Liver (tissue), 9 donors: ENCODE results near the gene KRT37. TPM values are rescaled to one million over a fixed set of nuclear protein-coding genes. Genes with fewer than 3 reads are reported as not detected.

ENCODE experiments used
- DNase-seq: peaks from one replicate; pipeline ENCODE4 v3.0.0-alpha.2; 2017; ENCODE audit warnings: low spot score
- H3K27ac ChIP-seq, 2 donors: one replicate each; pipeline ENCODE4 v1.7.0; 2013; ENCODE audit warnings: inconsistent platforms in 2 of 2, low read length in 2 of 2, control low read depth in 1 of 2, low read depth in 1 of 2, mild to moderate bottlenecking in 1 of 2
- H3K27me3 ChIP-seq, 4 donors: one replicate each; pipeline versions ENCODE4 v1.6.1 to v1.7.0; 2013; ENCODE audit warnings: low read length in 3 of 4, inconsistent platforms in 1 of 4, mild to moderate bottlenecking in 1 of 4, moderate library complexity in 1 of 4; ENCODE audit not compliant: control insufficient read depth in 4 of 4, insufficient read depth in 4 of 4
- H3K36me3 ChIP-seq, 4 donors: one replicate each; pipeline versions ENCODE4 v1.6.1 to v1.7.0; 2013; ENCODE audit warnings: low read length in 3 of 4, mild to moderate bottlenecking in 3 of 4, low read depth in 1 of 4, moderate library complexity in 1 of 4; ENCODE audit not compliant: control insufficient read depth in 4 of 4, insufficient read depth in 3 of 4
- H3K4me1 ChIP-seq, 4 donors: one replicate each; pipeline versions ENCODE4 v1.6.1 to v1.7.0; 2013; ENCODE audit warnings: low read length in 3 of 4, mild to moderate bottlenecking in 3 of 4, moderate library complexity in 1 of 4; ENCODE audit not compliant: control insufficient read depth in 4 of 4, insufficient read depth in 4 of 4
- H3K4me3 ChIP-seq, 3 donors: one replicate each; pipeline versions ENCODE4 v1.6.1 to v1.7.0; 2013; ENCODE audit warnings: low read length in 3 of 3, control low read depth in 1 of 3, low read depth in 1 of 3, mild to moderate bottlenecking in 1 of 3
- H3K9ac ChIP-seq, 2 donors: one replicate each; pipeline ENCODE4 v1.7.0; 2013; ENCODE audit warnings: low read length in 2 of 2, mild to moderate bottlenecking in 2 of 2, moderate library complexity in 2 of 2, control low read depth in 1 of 2, low read depth in 1 of 2
- H3K9me3 ChIP-seq, 4 donors: one replicate each; pipeline versions ENCODE4 v1.6.1 to v1.7.0; 2013; ENCODE audit warnings: low read length in 3 of 4; ENCODE audit not compliant: control insufficient read depth in 4 of 4
- EGR1 ChIP-seq, 2 donors: IDR thresholded peaks; 2 replicates each; pipeline ENCODE4 v1.6.1; 2016 to 2018; ENCODE audit warnings: antibody characterized with exemption in 2 of 2, low read depth in 2 of 2
- FOXA1 ChIP-seq: IDR thresholded peaks from 2 replicates; pipeline ENCODE4 v1.6.1; 2016; ENCODE audit warnings: antibody characterized with exemption
- FOXA2 ChIP-seq: IDR thresholded peaks from 2 replicates; pipeline ENCODE4 v1.6.1; 2016; ENCODE audit warnings: antibody characterized with exemption
- GABPA ChIP-seq, 2 donors: IDR thresholded peaks in 1 of 2; conservative IDR thresholded peaks in 1 of 2; 2 replicates each; pipeline ENCODE4 v1.6.1; 2016; ENCODE audit warnings: antibody characterized with exemption in 2 of 2, mild to moderate bottlenecking in 1 of 2, moderate library complexity in 1 of 2
- HNF4G ChIP-seq: IDR thresholded peaks from 2 replicates; pipeline ENCODE4 v1.6.1; 2016; ENCODE audit warnings: antibody characterized with exemption
- JUND ChIP-seq, 2 donors: IDR thresholded peaks; 2 replicates each; pipeline ENCODE4 v1.6.1; 2016; ENCODE audit warnings: antibody characterized with exemption in 2 of 2
- NR2F2 ChIP-seq: IDR thresholded peaks from 2 replicates; pipeline ENCODE4 v1.6.1; 2016; ENCODE audit warnings: antibody characterized with exemption
- REST ChIP-seq: IDR thresholded peaks from 2 replicates; pipeline ENCODE4 v1.6.1; 2016; ENCODE audit warnings: antibody characterized with exemption, mild to moderate bottlenecking
- SP1 ChIP-seq: IDR thresholded peaks from 2 replicates; pipeline ENCODE4 v1.6.1; 2018; ENCODE audit warnings: antibody characterized with exemption, mild to moderate bottlenecking
- YY1 ChIP-seq: IDR thresholded peaks from 2 replicates; pipeline ENCODE4 v1.6.1; 2016; ENCODE audit warnings: antibody characterized with exemption, mild to moderate bottlenecking
- WGBS: extraction: QIAGEN DNeasy Blood & Tissue Kit; methylation state at CpG from one replicate; pipeline ENCODE4 v1.1.7; 2013; 5-methylcytosine and 5-hydroxymethylcytosine counted together
- polyA plus RNA-seq, 2 donors: library from polyadenylated mRNA; stranded (reverse) in 1 of 2; unstranded in 1 of 2; fragments of 200-250 nt in 1 of 2; fragments of >200 nt in 1 of 2; fragmentation: Nextera tagmentation in 1 of 2; extraction: Ambion mirVana in 1 of 2; gene quantifications; one replicate each; pipeline versions ENCODE4 v1.2.1 to v1.2.3, GENCODE V29; 2013 to 2015
- total RNA-seq, 2 donors: library from RNA; depleted of rRNA; stranded (reverse); fragments of >200 nt; gene quantifications; one replicate each; pipeline ENCODE4 v1.2.3, GENCODE V29; 2014
- TF ChIP-seq, protein P1 (sequence below): IDR thresholded peaks from 2 replicates; pipeline ENCODE4 v1.6.1; 2016; ENCODE audit warnings: antibody characterized with exemption
- TF ChIP-seq, protein P2 (sequence below): IDR thresholded peaks from 2 replicates; pipeline ENCODE4 v1.6.1; 2016; ENCODE audit warnings: antibody characterized with exemption
- TF ChIP-seq, protein P3 (sequence below): fragments of 150-350 bp; IDR thresholded peaks from 2 replicates; pipeline ENCODE4 v1.5.1; 2017; ENCODE audit warnings: improper control_type of control experiment, low read depth, low read length; ENCODE audit not compliant: missing input control
- donor health status: healthy.
- donor health status: healthy.
- donor health status: healthy.
- donor health status: healthy.
- donor health status: healthy.

Gene KRT37
- total and polyA plus RNA-seq, 4 donors, result not detected

DNA sequence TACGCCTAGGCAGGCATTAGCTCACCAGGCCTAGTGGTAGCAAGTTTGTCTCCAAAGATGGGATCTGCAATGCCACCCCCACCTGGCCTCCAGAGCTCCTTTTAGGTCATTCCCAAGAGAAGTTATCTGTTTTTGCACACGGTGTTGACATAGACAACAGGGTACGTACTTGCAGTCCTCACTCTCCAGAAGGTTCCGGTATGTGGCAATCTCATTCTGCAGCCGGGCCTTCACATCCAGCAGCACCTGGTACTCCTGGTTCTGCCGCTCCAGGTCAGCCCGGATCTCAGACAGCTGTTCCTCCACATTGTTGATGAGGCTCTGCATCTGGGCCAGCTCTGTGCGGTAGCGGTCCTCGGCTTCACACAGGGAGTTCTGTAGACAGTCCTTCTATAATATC is 17.2 kb downstream of the KRT37 start:
- WGBS, result 91% methylated on average over 10 of the region's 10 CpGs
- TF ChIP-seq EGR1 (IDR thresholded peaks at IDR 0.05; ENCODE audit: low read depth in 2 of 2) (no peak), HNF4G (no peak), YY1 (no peak), NR2F2 (no peak), SP1 (no peak), FOXA1 (no peak), FOXA2 (no peak), JUND (IDR thresholded peaks at IDR 0.05) (no peak), REST (no peak), GABPA (IDR thresholded peaks at IDR 0.05 in 1 of 2, conservative IDR thresholded peaks at IDR 0.05 in 1 of 2) (no peak)
- TF ChIP-seq, protein P1, sequence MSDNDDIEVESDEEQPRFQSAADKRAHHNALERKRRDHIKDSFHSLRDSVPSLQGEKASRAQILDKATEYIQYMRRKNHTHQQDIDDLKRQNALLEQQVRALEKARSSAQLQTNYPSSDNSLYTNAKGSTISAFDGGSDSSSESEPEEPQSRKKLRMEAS, result no peak
- TF ChIP-seq, protein P2, sequence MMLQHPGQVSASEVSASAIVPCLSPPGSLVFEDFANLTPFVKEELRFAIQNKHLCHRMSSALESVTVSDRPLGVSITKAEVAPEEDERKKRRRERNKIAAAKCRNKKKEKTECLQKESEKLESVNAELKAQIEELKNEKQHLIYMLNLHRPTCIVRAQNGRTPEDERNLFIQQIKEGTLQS, result no peak
- TF ChIP-seq, protein P3, sequence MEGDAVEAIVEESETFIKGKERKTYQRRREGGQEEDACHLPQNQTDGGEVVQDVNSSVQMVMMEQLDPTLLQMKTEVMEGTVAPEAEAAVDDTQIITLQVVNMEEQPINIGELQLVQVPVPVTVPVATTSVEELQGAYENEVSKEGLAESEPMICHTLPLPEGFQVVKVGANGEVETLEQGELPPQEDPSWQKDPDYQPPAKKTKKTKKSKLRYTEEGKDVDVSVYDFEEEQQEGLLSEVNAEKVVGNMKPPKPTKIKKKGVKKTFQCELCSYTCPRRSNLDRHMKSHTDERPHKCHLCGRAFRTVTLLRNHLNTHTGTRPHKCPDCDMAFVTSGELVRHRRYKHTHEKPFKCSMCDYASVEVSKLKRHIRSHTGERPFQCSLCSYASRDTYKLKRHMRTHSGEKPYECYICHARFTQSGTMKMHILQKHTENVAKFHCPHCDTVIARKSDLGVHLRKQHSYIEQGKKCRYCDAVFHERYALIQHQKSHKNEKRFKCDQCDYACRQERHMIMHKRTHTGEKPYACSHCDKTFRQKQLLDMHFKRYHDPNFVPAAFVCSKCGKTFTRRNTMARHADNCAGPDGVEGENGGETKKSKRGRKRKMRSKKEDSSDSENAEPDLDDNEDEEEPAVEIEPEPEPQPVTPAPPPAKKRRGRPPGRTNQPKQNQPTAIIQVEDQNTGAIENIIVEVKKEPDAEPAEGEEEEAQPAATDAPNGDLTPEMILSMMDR, result no peak

DNA sequence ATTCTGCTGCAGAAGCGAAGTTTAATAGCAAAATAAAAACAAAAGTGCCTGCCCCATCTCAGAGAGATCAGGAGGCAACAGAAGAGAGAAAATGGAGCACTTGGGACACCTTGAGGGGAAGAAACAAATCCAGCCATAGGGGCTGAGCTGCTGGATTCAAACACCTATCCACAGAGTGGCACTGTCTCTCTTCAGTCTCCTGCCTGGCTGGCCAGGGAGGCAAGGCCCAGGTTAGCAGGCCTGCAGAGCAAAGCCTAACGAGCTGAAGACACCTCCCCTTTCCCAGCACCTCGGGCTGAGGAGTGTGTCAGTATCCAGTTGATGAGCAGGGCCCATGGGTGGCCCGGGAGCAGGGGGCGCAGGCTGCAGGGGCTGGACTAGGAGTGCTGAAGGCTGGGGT is 18.2 kb downstream of the KRT37 start:
- Histone ChIP-seq H3K27ac (no peak overlapping the region), H3K4me1 (no peaks in the 10 kb centered on the region), H3K4me3 (no peak overlapping the region), H3K36me3 (no peaks in the 10 kb centered on the region), H3K9me3 (no peaks in the 10 kb centered on the region), H3K9ac (no peak overlapping the region), H3K27me3 (peaks cover 0 to 3% (median 0%) of the 10 kb centered on the region in 4 donors)
- DNase-seq, result no peak
- 54% methylated on average over 5 of the region's 5 CpGs for WGBS
- TF ChIP-seq NR2F2, result no peak
- TF ChIP-seq HNF4G, result no peak
- TF ChIP-seq, protein P1, result no peak

More for the DNA sequence above, 17.2 kb downstream of the KRT37 start:
- DNase-seq, result no peak
- Histone ChIP-seq H3K27ac (no peak overlapping the region), H3K4me3 (no peak overlapping the region), H3K9me3 (no peaks in the 10 kb centered on the region), H3K36me3 (no peaks in the 10 kb centered on the region), H3K4me1 (no peaks in the 10 kb centered on the region), H3K27me3 (peaks cover 0 to 3% (median 0%) of the 10 kb centered on the region in 4 donors), H3K9ac (no peak overlapping the region)
